HepG2 (cell line): Measurements from ENCODE around the gene MFSD11. TPM values are rescaled to one million over a fixed set of nuclear protein-coding genes. Genes with fewer than 3 reads are reported as not detected.

Experiments used
- ATAC-seq: fragments of 200-7000 bp; cut with Tn5 transposase; 3 replicates; pipeline ENCODE4 v1.9.1; 2020; ENCODE audit warnings: mild to moderate bottlenecking, moderate library complexity
- BruUV-seq: library from RNA; stranded (reverse); fragments of 400-500 nt; replicated peaks from 2 replicates; lab custom pipeline; 2021; lab: Mats Ljungman, UMichigan
- CTCF ChIA-PET: fragments of 300-600 bp; formaldehyde crosslinking; extraction: SDS; loops from one replicate; lab custom pipeline; 2021; ENCODE audit warnings: low total read pairs, inconsistent platforms, low intra/inter-chr PET ratio; lab: Yijun Ruan, JAX
- POLR2A ChIA-PET: fragments of 350-600 bp; sonication (Branson Sonifier 250); formaldehyde crosslinking; loops from one replicate; lab custom pipeline; 2020; ENCODE audit warnings: antibody characterized with exemption, inconsistent platforms; lab: Yijun Ruan, JAX
- DNase-seq: peaks from one replicate; pipeline ENCODE4 v3.0.0-alpha.2; 2015; ENCODE audit warnings: low spot score
- FAIRE-seq: peaks from 3 replicates; lab custom pipeline; 2011; peaks lifted over from hg19 to GRCh38; lab: Jason Lieb, UNC
- H2AFZ ChIP-seq: one replicate; pipeline ENCODE4 v1.6.1; 2011; ENCODE audit warnings: low read length, inconsistent platforms
- H3K27ac ChIP-seq: fragments of 300-600 bp; 3 replicates; pipeline ENCODE4 v1.8.0; 2011; ENCODE audit warnings: mixed run types, mild to moderate bottlenecking, mixed read lengths, low read length, inconsistent platforms; ENCODE audit not compliant: insufficient read depth; ENCODE audit errors: extremely low read length
- H3K27me3 ChIP-seq, 2 experiments: fragments of 200-600 bp in 1 of 2; 2 replicates in 1 of 2; 3 replicates in 1 of 2; pipeline versions ENCODE4 v1.6.0 to v1.8.0; 2011; ENCODE audit warnings: low read length in 2 of 2, mild to moderate bottlenecking in 2 of 2, moderate library complexity in 2 of 2, inconsistent platforms in 1 of 2; ENCODE audit not compliant: insufficient read depth in 2 of 2, control insufficient read depth in 1 of 2
- H3K36me3 ChIP-seq, 2 experiments: fragments of 200-600 bp in 1 of 2; replicated peaks in 1 of 2; 2 replicates in 1 of 2; 3 replicates in 1 of 2; pipeline versions ENCODE4 v1.5.1 to v1.8.0; 2011; ENCODE audit warnings: low read length in 2 of 2, inconsistent platforms in 1 of 2; ENCODE audit not compliant: insufficient read depth in 2 of 2, control insufficient read depth in 1 of 2
- H3K4me1 ChIP-seq: 2 replicates; pipeline ENCODE4 v1.5.1; 2012; ENCODE audit warnings: low read length, inconsistent platforms; ENCODE audit not compliant: insufficient read depth
- H3K4me2 ChIP-seq: 2 replicates; pipeline ENCODE4 v1.6.0; 2011; ENCODE audit warnings: low read depth, low read length, inconsistent platforms
- H3K4me3 ChIP-seq, 3 experiments: fragments of 200-600 bp in 1 of 3; sonication (generic), shearing (Covaris generic) in 1 of 3; replicated peaks in 1 of 3; 2 replicates each; pipeline ENCODE4 v1.5.1; 2011 to 2016; ENCODE audit warnings: low read length in 3 of 3, inconsistent platforms in 2 of 3, low read depth in 2 of 3, mild to moderate bottlenecking in 2 of 3, control low read depth in 1 of 3, mixed read lengths in 1 of 3; ENCODE audit not compliant: insufficient read depth in 1 of 3
- H3K79me2 ChIP-seq: one replicate; pipeline ENCODE4 v1.6.1; 2011; ENCODE audit warnings: low read length, inconsistent platforms; ENCODE audit not compliant: insufficient read depth
- H3K9ac ChIP-seq: 2 replicates; pipeline ENCODE4 v1.6.0; 2011; ENCODE audit warnings: mild to moderate bottlenecking, low read depth, low read length, inconsistent platforms; ENCODE audit not compliant: insufficient read depth
- H3K9me3 ChIP-seq: 2 replicates; pipeline ENCODE4 v1.5.1; 2012; ENCODE audit warnings: mild to moderate bottlenecking, low read length
- H4K20me1 ChIP-seq: 2 replicates; pipeline ENCODE4 v1.6.0; 2011; ENCODE audit warnings: inconsistent platforms, mild to moderate bottlenecking, low read length, moderate library complexity; ENCODE audit not compliant: insufficient read depth
- AKNA ChIP-seq: sonication (generic); formaldehyde crosslinking; IDR thresholded peaks from 2 replicates; pipeline ENCODE4 v1.4.0; 2020; ENCODE audit warnings: missing genetic modification reagents, borderline replicate concordance
- ATRX ChIP-seq: sonication (generic); formaldehyde crosslinking; IDR thresholded peaks from 2 replicates; pipeline ENCODE4 v1.4.0; 2020; ENCODE audit warnings: missing genetic modification reagents, borderline replicate concordance
- ELF4 ChIP-seq: sonication (generic); formaldehyde crosslinking; IDR thresholded peaks from 2 replicates; pipeline ENCODE4 v1.5.0; 2020; ENCODE audit warnings: missing genetic modification reagents, mild to moderate bottlenecking, moderate library complexity, borderline replicate concordance
- EP300 ChIP-seq, 3 experiments: sonication (generic) in 1 of 3; formaldehyde crosslinking in 1 of 3; IDR thresholded peaks; 2 replicates each; pipeline versions ENCODE4 v1.5.1 to v1.6.1; 2011 to 2020; ENCODE audit warnings: low read depth in 2 of 3, low read length in 2 of 3, borderline replicate concordance in 1 of 3, improper control_type of control experiment in 1 of 3, mild to moderate bottlenecking in 1 of 3, missing genetic modification reagents in 1 of 3, moderate library complexity in 1 of 3
- HNRNPH1 ChIP-seq: fragments of 200-400 bp; formaldehyde crosslinking; optimal IDR thresholded peaks from 2 replicates; pipeline ENCODE3; 2017; ENCODE audit warnings: mild to moderate bottlenecking, low read depth, low read length
- JDP2 ChIP-seq: sonication (generic); formaldehyde crosslinking; IDR thresholded peaks from 2 replicates; pipeline ENCODE4 v1.8.1; 2022; ENCODE audit warnings: missing genetic modification reagents, borderline replicate concordance
- PHF5A ChIP-seq: IDR thresholded peaks from one replicate; pipeline ENCODE4 v1.6.1; 2018; ENCODE audit warnings: low read depth, missing genetic modification reagents; ENCODE audit not compliant: unreplicated experiment
- SCMH1 ChIP-seq: sonication (generic); formaldehyde crosslinking; IDR thresholded peaks from 2 replicates; pipeline ENCODE4 v1.9.0; 2021; ENCODE audit warnings: missing genetic modification reagents, mild to moderate bottlenecking, borderline replicate concordance
- SMAD3 ChIP-seq: sonication (generic); formaldehyde crosslinking; IDR thresholded peaks from 2 replicates; pipeline ENCODE4 v1.4.0; 2020; ENCODE audit warnings: missing genetic modification reagents
- SNAPC5 ChIP-seq: sonication (generic); formaldehyde crosslinking; IDR thresholded peaks from 2 replicates; pipeline ENCODE4 v1.8.1; 2023; ENCODE audit warnings: mild to moderate bottlenecking, missing genetic modification reagents, borderline replicate concordance
- TRIM24 ChIP-seq: sonication (generic); formaldehyde crosslinking; IDR thresholded peaks from 2 replicates; pipeline ENCODE4 v1.8.0; 2022; ENCODE audit warnings: mild to moderate bottlenecking, missing genetic modification reagents
- ZKSCAN5 ChIP-seq: sonication (generic); formaldehyde crosslinking; IDR thresholded peaks from 2 replicates; pipeline ENCODE4 v1.5.1; 2020; ENCODE audit warnings: mild to moderate bottlenecking, missing genetic modification reagents
- ZNF207 ChIP-seq: fragments of 450-650 bp; IDR thresholded peaks from 2 replicates; pipeline ENCODE4 v1.6.1; 2016; ENCODE audit warnings: antibody characterized with exemption, borderline replicate concordance
- ZNF264 ChIP-seq: sonication (generic); formaldehyde crosslinking; IDR thresholded peaks from 2 replicates; pipeline ENCODE4 v1.4.0; 2020; ENCODE audit warnings: missing genetic modification reagents
- ZNF563 ChIP-seq: sonication (generic); formaldehyde crosslinking; IDR thresholded peaks from 2 replicates; pipeline ENCODE4 v1.8.0; 2022; ENCODE audit warnings: mild to moderate bottlenecking, moderate library complexity, missing genetic modification reagents
- ZNF605 ChIP-seq: sonication (generic); formaldehyde crosslinking; IDR thresholded peaks from 2 replicates; pipeline ENCODE4 v1.8.0; 2022; ENCODE audit warnings: mild to moderate bottlenecking, missing genetic modification reagents
- ZNF720 ChIP-seq: sonication (generic); formaldehyde crosslinking; IDR thresholded peaks from 2 replicates; pipeline ENCODE4 v1.4.0; 2020; ENCODE audit warnings: missing genetic modification reagents
- WGBS: methylation state at CpG from one replicate; pipeline ENCODE4 v1.1.6; 2017; ENCODE audit warnings: low lambda C conversion rate; 5-methylcytosine and 5-hydroxymethylcytosine counted together
- in situ Hi-C: cut with HindIII; loops from 2 replicates; pipeline ENCODE4 v1.10.0; 2017; ENCODE audit warnings: low pct_unique_long_range_greater_than_20kb; ENCODE audit not compliant: extremely low pct_ligation_motif_present
- intact Hi-C: fragments of 100-400 bp; cut with micrococcal nuclease; formaldehyde crosslinking; loops from one replicate; pipeline ENCODE4 v1.10.0; 2022; ENCODE audit not compliant: unreplicated experiment
- polyA plus RNA-seq, 8 experiments: library from polyadenylated mRNA; depleted of rRNA in 3 of 8; stranded (reverse) in 7 of 8; unstranded in 1 of 8; fragments of >200 nt; fragmentation: Illumina TruSeq in 4 of 8; extraction: Trizol in 4 of 8; gene quantifications; 2 replicates each; pipeline versions ENCODE4 v1.2.1 to v1.2.3, GENCODE V29; 2011 to 2016; ENCODE audit warnings: low read depth in 4 of 8, missing spikeins in 1 of 8, mixed read lengths in 1 of 8; ENCODE audit not compliant: insufficient read depth in 1 of 8
- total RNA-seq, 5 experiments: library from RNA; depleted of rRNA; stranded (reverse); fragments of >200 nt; fragmentation: Illumina TruSeq; extraction: Trizol; gene quantifications; 2 replicates each; pipeline ENCODE4 v1.2.3, GENCODE V29; 2016; ENCODE audit warnings: low read depth in 1 of 5
- TF ChIP-seq, protein P1 (sequence below): IDR thresholded peaks from 2 replicates; pipeline ENCODE4 v1.6.1; 2016; ENCODE audit warnings: missing genetic modification reagents, missing compliant biosample characterization
- TF ChIP-seq, protein P2 (sequence below): sonication (generic); formaldehyde crosslinking; IDR thresholded peaks from 2 replicates; pipeline ENCODE4 v1.8.1; 2023; ENCODE audit warnings: mild to moderate bottlenecking, inconsistent platforms, moderate library complexity, missing genetic modification reagents, borderline replicate concordance

MFSD11 gene
- total and polyA plus RNA-seq, 2 of the 13 experiments (the other 11 are each of a cell fraction or from before 2014, with no cell fraction given) = 26.1 to 36.3 TPM

DNA sequence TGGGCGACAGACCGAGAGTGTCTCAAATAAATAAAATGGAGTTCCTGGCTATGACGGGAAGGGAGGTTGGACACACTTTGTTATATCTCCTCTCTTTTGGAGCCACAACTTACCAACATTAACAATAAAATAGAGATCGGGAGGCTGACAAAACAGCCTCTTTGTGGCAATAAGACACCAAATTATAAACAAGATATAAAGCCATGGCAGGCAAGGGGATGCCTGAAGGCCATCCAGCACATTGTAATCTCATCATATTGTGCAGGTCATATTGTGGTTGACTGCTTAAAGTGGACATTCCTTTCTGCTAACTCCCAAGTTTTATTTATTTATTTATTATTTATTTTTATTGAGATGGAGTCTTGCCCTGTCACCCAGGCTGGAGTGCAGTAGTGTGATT is 70.4 kb downstream of the MFSD11 start:
- Histone ChIP-seq H3K4me3 (no peak overlapping the region), H3K27me3 (peaks cover 1 to 11% of the 10 kb centered on the region in 2 experiments; a peak in 2 of 5 replicates), H3K4me1 (no peaks in the 10 kb centered on the region), H3K79me2 (no peaks in the 10 kb centered on the region), H3K4me2 (no peak overlapping the region), H3K9me3 (no peaks in the 10 kb centered on the region)
- 72% methylated on average over 4 of the region's 4 CpGs for WGBS
- FAIRE-seq (no peak), DNase-seq (no peak), ATAC-seq (no peak)
- POLR2A ChIA-PET = interaction anchor here (0.6 kb wide), 1 partner anchor 1150 kb away, joined by 3 read pairs; the partner anchor contains the start of gene TNRC6C
- intact Hi-C loops = no loop called here
- TF ChIP-seq ZNF207 = no peak
- TF ChIP-seq TRIM24 (CRISPR knock-in tag) = no peak
- TF ChIP-seq JDP2 (CRISPR knock-in tag) = no peak
- no peak for TF ChIP-seq ZKSCAN5 (CRISPR knock-in tag)
- no peak for TF ChIP-seq ZNF563 (CRISPR knock-in tag)
- TF ChIP-seq ZNF720 (CRISPR knock-in tag) = no peak
- TF ChIP-seq ZNF264 = no peak
- TF ChIP-seq, protein P1, sequence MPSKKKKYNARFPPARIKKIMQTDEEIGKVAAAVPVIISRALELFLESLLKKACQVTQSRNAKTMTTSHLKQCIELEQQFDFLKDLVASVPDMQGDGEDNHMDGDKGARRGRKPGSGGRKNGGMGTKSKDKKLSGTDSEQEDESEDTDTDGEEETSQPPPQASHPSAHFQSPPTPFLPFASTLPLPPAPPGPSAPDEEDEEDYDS (CRISPR knock-in tag) = no peak
- no peak for TF ChIP-seq ELF4 (CRISPR knock-in tag)
- TF ChIP-seq ATRX = no peak
- TF ChIP-seq SNAPC5 (CRISPR knock-in tag) = no peak
- TF ChIP-seq HNRNPH1 = no peak
- no peak for TF ChIP-seq EP300 (IDR thresholded peaks at IDR 0.05; ENCODE audit: low read depth in 2 of 2, low read length in 2 of 2)
- TF ChIP-seq EP300 (CRISPR knock-in tag; IDR thresholded peaks at IDR 0.05; ENCODE audit: borderline replicate concordance) = no peak
- no peak for TF ChIP-seq ZNF605 (CRISPR knock-in tag)
- no peak for TF ChIP-seq PHF5A (CRISPR knock-in tag)
- no peak for TF ChIP-seq SCMH1
- TF ChIP-seq, protein P2, sequence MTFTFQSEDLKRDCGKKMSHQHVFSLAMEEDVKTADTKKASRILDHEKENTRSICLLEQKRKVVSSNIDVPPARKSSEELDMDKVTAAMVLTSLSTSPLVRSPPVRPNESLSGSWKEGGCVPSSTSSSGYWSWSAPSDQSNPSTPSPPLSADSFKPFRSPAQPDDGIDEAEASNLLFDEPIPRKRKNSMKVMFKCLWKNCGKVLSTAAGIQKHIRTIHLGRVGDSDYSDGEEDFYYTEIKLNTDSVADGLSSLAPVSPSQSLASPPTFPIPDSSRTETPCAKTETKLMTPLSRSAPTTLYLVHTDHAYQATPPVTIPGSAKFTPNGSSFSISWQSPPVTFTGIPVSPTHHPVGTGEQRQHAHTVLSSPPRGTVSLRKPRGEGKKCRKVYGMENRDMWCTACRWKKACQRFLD (CRISPR knock-in tag) = no peak
- TF ChIP-seq SMAD3 (CRISPR knock-in tag) = no peak
- TF ChIP-seq AKNA (CRISPR knock-in tag) = no peak
- TF ChIP-seq, all 625 proteins: peak for 0
- CTCF ChIA-PET = no interaction called here
- Histone ChIP-seq H4K20me1 (no peaks in the 10 kb centered on the region), H3K27ac (no peak overlapping the region), H2AFZ (no peak overlapping the region), H3K9ac (no peak overlapping the region), H3K36me3 (no peaks in the 10 kb centered on the region)
- in situ Hi-C loops = no loop called here
- BruUV-seq = no TSS peak
